Measurements from ENCODE around the gene PXDC1. TPM values are rescaled to one million over a fixed set of nuclear protein-coding genes. Genes with fewer than 3 reads are reported as not detected.
"Not testable (repeated sequence)": the region's sequence is repeated elsewhere in the genome, so short reads cannot be mapped to it uniquely, and the experiment has no call there.

Gene PXDC1
- total RNA-seq, 1 donor from 2014 or later: 37.6 TPM

DNA sequence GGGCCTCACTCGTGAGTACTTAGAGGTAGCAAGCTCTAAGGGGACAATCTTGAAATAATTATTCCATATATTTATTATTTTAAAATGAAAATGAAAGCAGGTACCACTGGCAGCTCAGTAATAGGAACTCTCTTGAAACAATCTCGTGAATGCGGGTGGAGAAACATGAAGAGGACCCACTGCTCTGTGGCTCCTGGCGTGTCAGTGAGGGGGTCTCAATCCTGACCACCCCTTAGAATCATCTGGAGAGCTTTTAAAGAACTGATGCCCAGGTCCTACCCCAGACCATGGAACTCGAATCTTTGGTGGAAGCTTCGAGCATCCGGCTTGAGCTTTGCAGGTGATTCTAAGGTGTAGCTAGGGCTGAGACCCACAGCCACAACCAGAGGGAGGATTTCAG is 23.9 kb upstream of the PXDC1 start:
- DNase-seq (ENCODE audit: low read depth): no peak
- TF ChIP-seq, protein P1, sequence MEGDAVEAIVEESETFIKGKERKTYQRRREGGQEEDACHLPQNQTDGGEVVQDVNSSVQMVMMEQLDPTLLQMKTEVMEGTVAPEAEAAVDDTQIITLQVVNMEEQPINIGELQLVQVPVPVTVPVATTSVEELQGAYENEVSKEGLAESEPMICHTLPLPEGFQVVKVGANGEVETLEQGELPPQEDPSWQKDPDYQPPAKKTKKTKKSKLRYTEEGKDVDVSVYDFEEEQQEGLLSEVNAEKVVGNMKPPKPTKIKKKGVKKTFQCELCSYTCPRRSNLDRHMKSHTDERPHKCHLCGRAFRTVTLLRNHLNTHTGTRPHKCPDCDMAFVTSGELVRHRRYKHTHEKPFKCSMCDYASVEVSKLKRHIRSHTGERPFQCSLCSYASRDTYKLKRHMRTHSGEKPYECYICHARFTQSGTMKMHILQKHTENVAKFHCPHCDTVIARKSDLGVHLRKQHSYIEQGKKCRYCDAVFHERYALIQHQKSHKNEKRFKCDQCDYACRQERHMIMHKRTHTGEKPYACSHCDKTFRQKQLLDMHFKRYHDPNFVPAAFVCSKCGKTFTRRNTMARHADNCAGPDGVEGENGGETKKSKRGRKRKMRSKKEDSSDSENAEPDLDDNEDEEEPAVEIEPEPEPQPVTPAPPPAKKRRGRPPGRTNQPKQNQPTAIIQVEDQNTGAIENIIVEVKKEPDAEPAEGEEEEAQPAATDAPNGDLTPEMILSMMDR (conservative IDR thresholded peaks at IDR 0.05; ENCODE audit: low read depth, low read length): no peak

GRCh38 chr6:3773678-3774298 is 22.3 kb upstream of the PXDC1 start:
- no peak overlapping the region for H3K4me3 ChIP-seq (ENCODE audit: low read depth, low read length)
- no peak for DNase-seq (ENCODE audit: low read depth)
- TF ChIP-seq, protein P1 (conservative IDR thresholded peaks at IDR 0.05; ENCODE audit: low read depth, low read length): no peak

More for the DNA sequence above, 23.9 kb upstream of the PXDC1 start:
- H3K4me3 ChIP-seq (ENCODE audit: low read depth, low read length): no peak overlapping the region

- H3K4me3 ChIP-seq (ENCODE audit: low read depth, low read length); DNase-seq (ENCODE audit: low read depth): not testable (repeated sequence)
Measured at GRCh38 chr6:3772127-3772999, 20.9 kb upstream of the PXDC1 start.

GRCh38 chr6:3771407-3772011 is 20.0 kb upstream of the PXDC1 start:
- TF ChIP-seq, protein P1 (conservative IDR thresholded peaks at IDR 0.05; ENCODE audit: low read depth, low read length): no peak
- H3K4me3 ChIP-seq (ENCODE audit: low read depth, low read length): no peak overlapping the region
- no peak for DNase-seq (ENCODE audit: low read depth)

DNA sequence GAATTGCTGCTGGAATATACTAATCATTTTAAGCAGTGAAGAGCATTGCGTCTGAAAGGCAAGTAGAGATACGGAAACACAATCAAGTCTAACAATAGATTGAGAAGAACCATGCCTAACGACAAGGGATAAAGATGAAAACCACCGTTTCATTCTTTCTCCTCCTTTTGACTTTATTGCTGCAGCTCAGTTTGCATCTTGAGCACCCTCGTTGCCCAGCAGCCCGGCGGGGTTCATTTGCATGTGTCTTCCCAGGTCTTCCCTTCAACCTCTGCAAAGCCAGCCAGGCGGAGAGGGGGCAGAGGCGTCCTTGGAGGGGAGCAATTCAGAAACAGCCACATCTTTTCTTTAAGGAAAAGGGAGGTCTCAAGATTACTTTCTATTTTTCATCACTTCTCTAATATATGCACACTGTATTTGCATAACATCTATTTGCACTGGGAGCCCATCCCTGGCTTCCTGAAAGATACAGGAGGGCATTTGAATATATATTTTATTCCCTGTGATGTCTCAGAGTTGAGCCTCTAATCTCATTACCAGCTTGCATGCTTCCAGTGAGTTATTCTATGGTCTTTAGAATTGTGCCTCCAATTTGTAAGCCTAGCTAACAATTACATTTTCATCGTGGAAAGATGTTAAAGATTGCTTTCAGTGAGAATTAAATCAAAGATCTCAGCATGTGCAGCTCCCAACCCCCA is 18.7 kb upstream of the PXDC1 start:
- DNase-seq (ENCODE audit: low read depth): no peak
- TF ChIP-seq, protein P1 (conservative IDR thresholded peaks at IDR 0.05; ENCODE audit: low read depth, low read length): no peak
- no peak overlapping the region for H3K4me3 ChIP-seq (ENCODE audit: low read depth, low read length)

DNA sequence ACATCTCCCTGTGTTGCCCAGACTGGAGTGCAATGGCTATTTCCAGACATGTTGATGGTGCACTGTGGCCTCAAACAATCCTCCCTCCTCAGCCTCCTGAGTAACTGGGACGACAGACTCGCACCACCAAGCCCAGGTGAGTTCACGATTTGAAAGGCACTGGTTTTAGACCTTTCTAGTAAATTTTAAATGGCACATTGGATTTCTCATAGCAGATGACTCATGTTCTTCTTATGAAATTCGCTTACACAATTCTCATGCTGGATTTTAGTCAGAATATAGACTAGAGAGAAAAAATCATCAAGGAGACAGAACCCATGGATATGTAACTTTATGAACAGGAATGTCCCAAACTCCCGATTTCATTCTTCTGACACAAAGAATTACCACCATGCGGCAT is 18.1 kb upstream of the PXDC1 start:
- TF ChIP-seq, protein P1 (conservative IDR thresholded peaks at IDR 0.05; ENCODE audit: low read depth, low read length): no peak
- H3K4me3 ChIP-seq (ENCODE audit: low read depth, low read length): no peak overlapping the region
- DNase-seq (ENCODE audit: low read depth): no peak

- H3K4me3 ChIP-seq (ENCODE audit: low read depth, low read length): no peak overlapping the region
- no peak for DNase-seq (ENCODE audit: low read depth)
- TF ChIP-seq, protein P1 (conservative IDR thresholded peaks at IDR 0.05; ENCODE audit: low read depth, low read length): no peak
Measured at GRCh38 chr6:3768502-3768901, 17.0 kb upstream of the PXDC1 start.

- H3K4me3 ChIP-seq (ENCODE audit: low read depth, low read length); DNase-seq (ENCODE audit: low read depth): not testable (repeated sequence)
Measured at GRCh38 chr6:3767483-3767882, 16.0 kb upstream of the PXDC1 start.
